Smooth muscle cell (in vitro differentiated cells): ENCODE measurements around the gene FBLN2. TPM values are rescaled to one million over a fixed set of nuclear protein-coding genes. Genes with fewer than 3 reads are reported as not detected.

ENCODE experiments used
- DNase-seq: peaks from one replicate; lab custom pipeline; 2025; ENCODE audit not compliant: unreplicated experiment; lab: John Stamatoyannopoulos, UW
- H2AFZ ChIP-seq: fragments of 200-600 bp; sonication (generic); 2 replicates; pipeline ENCODE4 v1.6.0; 2016; ENCODE audit warnings: antibody characterized with exemption, low read depth, mild to moderate bottlenecking
- H3F3A ChIP-seq: fragments of 200-600 bp; sonication (generic); 2 replicates; pipeline ENCODE4 v1.6.0; 2017; ENCODE audit warnings: antibody characterized with exemption, low read depth
- H3K27ac ChIP-seq: fragments of 200-600 bp; sonication (generic); 2 replicates; pipeline ENCODE4 v1.5.1; 2016; ENCODE audit warnings: low read depth, mild to moderate bottlenecking
- H3K27me3 ChIP-seq: fragments of 200-600 bp; sonication (generic); 2 replicates; pipeline ENCODE4 v1.6.1; 2016; ENCODE audit warnings: low read depth, mild to moderate bottlenecking
- H3K36me3 ChIP-seq: fragments of 200-600 bp; sonication (generic); 2 replicates; pipeline ENCODE4 v1.5.1; 2016; ENCODE audit warnings: low read depth
- H3K4me1 ChIP-seq: fragments of 200-600 bp; sonication (generic); 2 replicates; pipeline ENCODE4 v1.5.1; 2016; ENCODE audit warnings: low read depth
- H3K4me2 ChIP-seq: fragments of 200-600 bp; sonication (generic); 2 replicates; pipeline ENCODE4 v1.6.0; 2016; ENCODE audit warnings: mild to moderate bottlenecking
- H3K4me3 ChIP-seq: fragments of 200-600 bp; sonication (generic); 2 replicates; pipeline ENCODE4 v1.5.1; 2016; ENCODE audit warnings: mild to moderate bottlenecking
- H3K79me2 ChIP-seq: fragments of 200-600 bp; sonication (generic); 2 replicates; pipeline ENCODE4 v1.6.0; 2016; ENCODE audit warnings: low read depth, mild to moderate bottlenecking
- H3K9ac ChIP-seq: fragments of 200-600 bp; sonication (generic); 2 replicates; pipeline ENCODE4 v1.6.0; 2016; ENCODE audit warnings: low read depth
- H3K9me3 ChIP-seq: fragments of 200-600 bp; sonication (generic); replicated peaks from 2 replicates; pipeline ENCODE4 v1.5.1; 2016; ENCODE audit warnings: low read depth
- H4K20me1 ChIP-seq: fragments of 200-600 bp; sonication (generic); 2 replicates; pipeline ENCODE4 v1.6.0; 2016; ENCODE audit warnings: low read depth
- CTCF ChIP-seq: fragments of 200-600 bp; sonication (generic); IDR thresholded peaks from 2 replicates; pipeline ENCODE4 v1.5.1; 2017; ENCODE audit warnings: borderline replicate concordance, mild to moderate bottlenecking, antibody characterized with exemption; ENCODE audit not compliant: insufficient read depth, poor library complexity, severe bottlenecking
- whole genome bisulfite sequencing: methylation state at CpG from one replicate; pipeline ENCODE4 v1.1.7; 2016; ENCODE audit warnings: low lambda C conversion rate; 5-methylcytosine and 5-hydroxymethylcytosine counted together
- polyA plus RNA-seq: library from polyadenylated mRNA; unstranded; fragments of >200 nt; fragmentation: Nextera tagmentation; extraction: Ambion mirVana; gene quantifications from 2 replicates; pipeline ENCODE4 v1.2.1, GENCODE V29; 2016
- total RNA-seq: library from RNA; depleted of rRNA; stranded (reverse); fragments of >200 nt; gene quantifications from 2 replicates; pipeline ENCODE4 v1.2.3, GENCODE V29; 2014

The FBLN2 gene
- total and polyA plus RNA-seq, 2 experiments from 2014 or later = 159 to 390 TPM

DNA sequence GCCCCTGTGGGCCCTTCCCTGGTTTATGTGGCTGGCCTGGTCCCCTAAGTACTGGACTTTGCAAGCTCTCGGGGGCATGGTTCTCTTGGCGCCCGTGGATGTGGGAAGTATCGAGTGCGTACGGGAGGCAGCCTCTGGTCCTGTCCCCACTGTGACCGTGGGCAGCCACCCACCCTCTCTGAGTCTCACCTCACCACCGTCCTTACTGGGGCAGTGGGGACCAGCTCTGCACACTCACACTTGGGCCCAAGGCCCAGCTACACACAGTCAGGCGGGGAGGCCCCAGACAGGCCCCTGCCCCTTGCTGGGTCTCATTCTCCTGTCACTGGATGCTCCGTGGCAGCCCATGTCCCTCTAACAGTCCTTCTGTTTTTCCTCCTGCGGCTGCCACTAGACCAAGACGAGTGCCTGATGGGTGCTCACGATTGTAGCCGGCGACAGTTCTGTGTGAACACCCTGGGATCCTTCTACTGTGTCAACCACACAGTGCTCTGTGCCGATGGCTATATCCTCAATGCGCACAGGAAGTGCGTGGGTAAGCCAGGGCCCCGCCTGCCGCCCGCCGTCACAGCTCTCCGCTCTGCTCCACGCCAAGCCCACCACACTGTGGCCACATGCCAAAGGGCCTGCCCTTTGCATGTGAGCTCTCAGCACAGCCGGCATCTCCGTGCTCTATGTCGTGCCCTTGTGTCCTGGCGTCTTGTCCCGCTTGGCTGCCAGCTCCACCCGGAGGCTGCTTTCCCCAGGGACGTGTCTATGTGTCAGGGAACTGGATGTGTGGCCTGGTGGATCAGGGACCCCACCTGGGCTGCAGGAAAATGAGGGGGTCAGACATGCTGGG, 72.7 kb downstream of the FBLN2 start:
- Histone ChIP-seq H3K9ac (no peak overlapping the region), H3K4me1 (no peaks in the 10 kb centered on the region), H2AFZ (no peak overlapping the region), H3K27me3 (no peaks in the 10 kb centered on the region), H3F3A (no peaks in the 10 kb centered on the region), H4K20me1 (peaks cover 12% of the 10 kb centered on the region), H3K9me3 (no peaks in the 10 kb centered on the region), H3K4me3 (no peak overlapping the region), H3K4me2 (no peak overlapping the region), H3K36me3 (no peaks in the 10 kb centered on the region), H3K79me2 (no peaks in the 10 kb centered on the region), H3K27ac (no peak overlapping the region)
- no peak for DNase-seq
- WGBS = 87% methylated on average over 27 of the region's 31 CpGs
- no peak for TF ChIP-seq CTCF

DNA sequence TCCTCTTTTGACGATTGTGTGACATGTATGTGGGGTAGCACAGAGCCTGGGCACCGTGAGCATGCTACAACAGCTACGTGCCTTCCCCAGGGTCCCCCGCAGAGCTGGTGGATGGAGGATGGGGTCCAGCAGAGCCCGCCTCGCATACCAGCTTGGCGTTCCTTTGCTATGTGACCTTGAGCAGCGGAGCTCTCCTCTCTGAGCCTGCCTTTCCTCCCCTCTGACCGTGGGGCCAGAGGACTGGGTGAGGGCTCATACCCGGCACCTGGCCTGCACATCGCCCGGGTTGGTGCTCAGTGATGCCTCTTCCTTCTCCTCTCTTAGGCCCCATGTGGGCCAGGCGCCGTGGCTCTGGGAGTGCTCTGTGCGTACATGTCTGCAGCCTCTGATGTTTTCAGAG, 73.4 kb downstream of the FBLN2 start:
- Histone ChIP-seq H3K79me2 (no peaks in the 10 kb centered on the region), H3K9me3 (no peaks in the 10 kb centered on the region), H3K27me3 (no peaks in the 10 kb centered on the region), H3K36me3 (no peaks in the 10 kb centered on the region), H3K4me2 (no peak overlapping the region), H2AFZ (no peak overlapping the region), H4K20me1 (peaks cover 12% of the 10 kb centered on the region), H3K27ac (no peak overlapping the region), H3F3A (no peaks in the 10 kb centered on the region), H3K4me1 (no peaks in the 10 kb centered on the region), H3K4me3 (no peak overlapping the region), H3K9ac (no peak overlapping the region)
- no peak for DNase-seq
- WGBS = 94% methylated on average over 15 of the region's 15 CpGs
- no peak for TF ChIP-seq CTCF

GRCh38 chr3:13623101-13623654, 74.3 kb downstream of the FBLN2 start:
- WGBS = 90% methylated on average over 21 of the region's 21 CpGs
- no peak for TF ChIP-seq CTCF
- Histone ChIP-seq H3K27me3 (no peaks in the 10 kb centered on the region), H3K79me2 (no peaks in the 10 kb centered on the region), H3K27ac (no peak overlapping the region), H3K4me1 (no peaks in the 10 kb centered on the region), H3K9me3 (no peaks in the 10 kb centered on the region), H3K4me2 (no peak overlapping the region), H4K20me1 (peaks cover 12% of the 10 kb centered on the region), H3F3A (no peaks in the 10 kb centered on the region), H3K4me3 (no peak overlapping the region), H3K9ac (no peak overlapping the region), H3K36me3 (no peaks in the 10 kb centered on the region), H2AFZ (no peak overlapping the region)
- no peak for DNase-seq
